ENCODE data around the gene RNF168.
"Not testable (repeated sequence)": the region's sequence is repeated elsewhere in the genome, so short reads cannot be mapped to it uniquely, and the experiment has no call there.

The RNF168 gene

GRCh38 chr3:196463804-196464203 is 39.8 kb downstream of the RNF168 start:
- no peak overlapping the region for H3K4me3 ChIP-seq (replicated peaks; ENCODE audit: low read depth, low read length)
- DNase-seq (ENCODE audit: low read depth): no peak
- no peak for TF ChIP-seq CTCF (IDR thresholded peaks at IDR 0.05; ENCODE audit: low read length, missing control alignments)

- DNase-seq (ENCODE audit: low read depth): no peak
- TF ChIP-seq CTCF (IDR thresholded peaks at IDR 0.05; ENCODE audit: low read length, missing control alignments): no peak
- no peak overlapping the region for H3K4me3 ChIP-seq (replicated peaks; ENCODE audit: low read depth, low read length)
Measured at GRCh38 chr3:196463478-196463756, 40.2 kb downstream of the RNF168 start.

- DNase-seq (ENCODE audit: low read depth); H3K4me3 ChIP-seq (replicated peaks; ENCODE audit: low read depth, low read length): not testable (repeated sequence)
Measured at GRCh38 chr3:196462680-196463477, 40.7 kb downstream of the RNF168 start.

GRCh38 chr3:196458063-196458462 is 45.5 kb downstream of the RNF168 start:
- no peak overlapping the region for H3K4me3 ChIP-seq (replicated peaks; ENCODE audit: low read depth, low read length)
- TF ChIP-seq CTCF (IDR thresholded peaks at IDR 0.05; ENCODE audit: low read length, missing control alignments): no peak
- no peak for DNase-seq (ENCODE audit: low read depth)

GRCh38 chr3:196457470-196457869 is 46.1 kb downstream of the RNF168 start:
- not testable (repeated sequence) for DNase-seq (ENCODE audit: low read depth); H3K4me3 ChIP-seq (replicated peaks; ENCODE audit: low read depth, low read length)

- no peak for TF ChIP-seq CTCF (IDR thresholded peaks at IDR 0.05; ENCODE audit: low read length, missing control alignments)
Measured at GRCh38 chr3:196454935-196455334, 48.6 kb downstream of the RNF168 start.

GRCh38 chr3:196445391-196445790 is 58.2 kb downstream of the RNF168 start:
- peak; percentile 1 for TF ChIP-seq CTCF (IDR thresholded peaks at IDR 0.05; ENCODE audit: low read length, missing control alignments)
- H3K4me3 ChIP-seq (replicated peaks; ENCODE audit: low read depth, low read length); DNase-seq (ENCODE audit: low read depth): not testable (repeated sequence)

More at GRCh38 chr3:196454935-196455334, 48.6 kb downstream of the RNF168 start:
- no peak for DNase-seq (ENCODE audit: low read depth)
- no peak overlapping the region for H3K4me3 ChIP-seq (replicated peaks; ENCODE audit: low read depth, low read length)

GRCh38 chr3:196444500-196444894 is 59.1 kb downstream of the RNF168 start:
- DNase-seq (ENCODE audit: low read depth): no peak
- H3K4me3 ChIP-seq (replicated peaks; ENCODE audit: low read depth, low read length): no peak overlapping the region
- TF ChIP-seq CTCF (IDR thresholded peaks at IDR 0.05; ENCODE audit: low read length, missing control alignments): no peak

Data from fibroblast of pulmonary artery (primary cell).